NCI-H526 (cell line): ENCODE results near the gene DYSF.

Source experiments
- DNase-seq, 2 experiments: peaks; one replicate each; lab custom pipeline; 2025; lab: John Stamatoyannopoulos, UW

Gene DYSF

GRCh38 chr2:71711133-71711855 lies 257.9 kb downstream of the DYSF start:
- DNase-seq = no peak

GRCh38 chr2:71712158-71712818 lies 258.9 kb downstream of the DYSF start:
- DNase-seq = peak in 1 of 2 experiments; percentile 5

- no peak for DNase-seq
Observed at GRCh38 chr2:71713581-71714580, 260.5 kb downstream of the DYSF start.

GRCh38 chr2:71714601-71715240 lies 261.4 kb downstream of the DYSF start:
- DNase-seq = no peak

GRCh38 chr2:71715241-71715750 lies 261.9 kb downstream of the DYSF start:
- no peak for DNase-seq

GRCh38 chr2:71715951-71716696 lies 262.8 kb downstream of the DYSF start:
- no peak for DNase-seq

- no peak for DNase-seq
Observed at GRCh38 chr2:71716697-71717624, 263.6 kb downstream of the DYSF start.

- no peak for DNase-seq
Observed at GRCh38 chr2:71718686-71719085, 265.3 kb downstream of the DYSF start.

GRCh38 chr2:71719520-71720282 lies 266.3 kb downstream of the DYSF start:
- DNase-seq = no peak

- DNase-seq = no peak
Observed at GRCh38 chr2:71720283-71720560, 266.9 kb downstream of the DYSF start.

- no peak for DNase-seq
Observed at GRCh38 chr2:71720596-71721361, 267.4 kb downstream of the DYSF start.

- no peak for DNase-seq
Observed at GRCh38 chr2:71721362-71721665, 268.0 kb downstream of the DYSF start.

- no peak for DNase-seq
Observed at GRCh38 chr2:71721669-71722068, 268.3 kb downstream of the DYSF start.

- no peak for DNase-seq
Observed at GRCh38 chr2:71722286-71722685, 268.9 kb downstream of the DYSF start.

- DNase-seq = no peak
Observed at GRCh38 chr2:71724793-71725192, 271.4 kb downstream of the DYSF start.

- DNase-seq = no peak
Observed at GRCh38 chr2:71725836-71726235, 272.5 kb downstream of the DYSF start.

GRCh38 chr2:71727562-71727961 lies 274.2 kb downstream of the DYSF start:
- DNase-seq = no peak

- DNase-seq = no peak
Observed at GRCh38 chr2:71728036-71728435, 274.7 kb downstream of the DYSF start.
